T1000 (cell line): ENCODE results near the gene PPFIA1.
"Not testable (repeated sequence)": the region's sequence is repeated elsewhere in the genome, so short reads cannot be mapped to it uniquely, and the experiment has no call there.

ENCODE experiments used
- DNase-seq: peaks from one replicate; lab custom pipeline; 2025; ENCODE audit warnings: mixed read lengths; lab: John Stamatoyannopoulos, UW

Gene PPFIA1

DNA sequence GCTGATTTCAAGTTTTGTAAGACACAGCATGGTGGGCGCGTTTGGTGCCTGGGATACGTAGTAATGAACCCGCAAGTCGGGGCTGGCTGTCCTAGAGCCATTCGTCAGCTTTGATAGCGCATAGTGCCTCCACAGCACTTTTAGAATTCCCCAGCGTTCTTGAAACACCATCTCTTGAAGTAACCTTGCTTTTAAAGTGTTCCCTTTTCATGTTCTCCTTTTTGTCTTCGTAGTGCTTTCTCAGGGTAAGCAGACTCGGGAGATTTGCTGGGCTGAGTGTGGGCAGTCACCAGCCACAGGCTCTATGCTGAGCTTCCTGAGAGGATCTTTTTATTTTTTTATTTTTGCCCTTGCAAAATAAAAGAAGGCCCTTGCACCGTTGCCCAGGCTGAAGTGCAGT lies 88.3 kb downstream of the PPFIA1 start:
- DNase-seq: no peak

DNA sequence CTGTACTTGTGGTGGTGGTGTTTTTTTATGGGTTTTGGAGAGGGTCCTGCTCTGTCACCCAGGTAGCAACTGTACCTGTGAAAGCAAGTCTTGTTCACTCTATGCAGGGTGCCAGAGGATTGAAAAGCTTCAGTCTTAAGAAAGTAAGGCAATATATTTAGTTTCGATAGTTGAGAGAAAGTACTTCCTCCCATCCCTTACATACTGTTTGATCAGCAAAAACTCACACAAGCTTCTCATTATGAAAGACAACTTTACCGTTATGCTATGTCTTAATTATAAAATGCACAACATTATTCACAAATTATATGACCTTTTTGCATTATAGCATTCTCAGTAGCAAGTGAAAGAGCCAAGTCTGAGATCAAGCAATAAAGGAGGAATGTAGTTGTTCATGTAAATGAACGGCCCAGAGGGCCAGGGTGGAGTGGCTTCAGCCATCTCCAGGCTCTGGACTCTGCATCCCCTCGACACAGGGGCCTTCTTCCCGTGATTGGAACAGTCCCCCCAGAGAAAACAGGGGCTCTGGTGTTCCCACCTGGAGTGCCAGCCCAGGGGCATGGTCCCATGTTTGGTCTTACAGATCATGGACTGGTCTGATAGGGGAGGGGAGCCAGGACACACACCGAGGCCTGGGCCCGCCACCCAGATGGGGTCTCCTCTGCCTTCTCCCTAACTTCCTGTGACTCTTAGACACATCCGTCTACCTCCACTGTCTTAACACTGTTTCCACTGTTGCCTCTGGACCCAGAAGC lies 89.1 kb downstream of the PPFIA1 start:
- no peak for DNase-seq

- DNase-seq: no peak
Observed at GRCh38 chr11:70360211-70360610, 89.7 kb downstream of the PPFIA1 start.

DNA sequence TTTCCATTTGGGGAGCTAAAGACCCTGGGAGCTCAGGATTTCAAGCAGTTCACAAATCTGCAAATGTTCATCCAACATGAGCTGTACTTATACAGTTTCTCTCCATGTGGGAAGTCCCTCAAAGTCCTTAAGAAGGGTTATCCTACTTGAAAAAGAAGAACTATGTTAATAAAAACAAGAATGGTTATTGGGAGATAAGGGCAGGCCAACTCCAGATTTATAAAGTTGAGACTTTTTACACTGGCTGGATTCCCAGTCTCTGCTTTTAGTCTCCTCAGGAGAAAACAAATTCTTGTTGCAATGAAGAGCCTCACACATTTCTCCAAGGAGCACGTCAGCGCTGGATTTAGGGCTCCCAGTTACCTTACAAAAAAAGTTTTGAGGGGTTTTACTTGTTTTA lies 93.7 kb downstream of the PPFIA1 start:
- no peak for DNase-seq

DNA sequence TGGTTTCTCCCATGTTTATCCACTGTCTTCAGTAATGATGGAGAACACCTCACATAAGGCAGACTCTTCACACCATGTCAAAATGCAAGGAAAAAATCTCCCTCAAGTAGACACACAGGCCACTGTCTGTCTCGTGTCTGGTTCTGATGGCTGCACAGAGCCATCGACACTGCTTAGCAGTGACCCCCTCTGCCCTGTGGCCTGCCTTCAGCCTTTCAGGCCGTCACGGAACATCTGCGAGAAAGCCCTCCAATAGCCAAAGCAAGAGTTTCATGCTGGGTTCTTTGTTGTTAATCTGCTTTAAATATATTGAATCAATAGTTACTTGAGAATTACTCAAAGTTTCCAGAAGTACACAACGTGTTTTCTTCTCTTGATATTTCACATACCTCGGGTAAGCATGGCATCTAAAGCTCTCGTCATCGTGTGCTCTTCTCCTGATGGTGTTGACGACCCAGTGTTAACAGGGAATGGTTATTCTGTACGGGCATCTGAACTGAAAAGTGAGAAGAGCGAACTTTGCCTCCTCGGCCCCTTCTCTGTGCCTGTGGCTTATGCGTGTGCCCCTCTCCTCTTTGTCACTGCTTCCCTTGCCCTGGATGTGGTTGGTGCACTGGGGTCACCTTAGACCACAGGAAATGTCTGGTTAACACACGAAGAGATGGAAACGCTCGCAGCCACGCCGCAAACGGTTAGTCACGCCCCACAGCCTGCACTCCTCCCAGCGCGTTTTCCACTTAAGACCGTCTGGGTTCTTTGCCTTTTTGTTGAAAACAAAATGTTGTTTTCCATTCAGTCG lies 94.5 kb downstream of the PPFIA1 start:
- no peak for DNase-seq

DNA sequence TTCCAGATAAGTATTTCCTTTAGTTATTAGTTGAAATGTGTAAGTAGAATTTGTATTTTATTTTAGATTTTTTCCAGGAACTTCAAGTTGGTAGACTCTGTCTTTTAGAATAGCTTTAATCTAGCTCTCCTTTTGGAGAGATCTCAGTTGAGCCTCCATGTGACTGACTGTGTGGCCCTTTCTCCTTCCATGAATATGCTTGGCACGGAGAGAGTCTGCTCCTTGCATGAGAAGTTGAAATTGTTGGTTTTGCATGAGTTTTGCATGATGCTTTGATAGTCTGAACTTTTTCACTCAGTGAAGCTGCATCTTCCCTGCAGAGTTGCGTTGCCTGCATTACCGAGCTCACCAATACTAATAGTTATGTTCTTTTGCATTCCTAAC lies 95.0 kb downstream of the PPFIA1 start:
- no peak for DNase-seq

GRCh38 chr11:70367071-70367470 lies 96.6 kb downstream of the PPFIA1 start:
- DNase-seq: no peak

DNA sequence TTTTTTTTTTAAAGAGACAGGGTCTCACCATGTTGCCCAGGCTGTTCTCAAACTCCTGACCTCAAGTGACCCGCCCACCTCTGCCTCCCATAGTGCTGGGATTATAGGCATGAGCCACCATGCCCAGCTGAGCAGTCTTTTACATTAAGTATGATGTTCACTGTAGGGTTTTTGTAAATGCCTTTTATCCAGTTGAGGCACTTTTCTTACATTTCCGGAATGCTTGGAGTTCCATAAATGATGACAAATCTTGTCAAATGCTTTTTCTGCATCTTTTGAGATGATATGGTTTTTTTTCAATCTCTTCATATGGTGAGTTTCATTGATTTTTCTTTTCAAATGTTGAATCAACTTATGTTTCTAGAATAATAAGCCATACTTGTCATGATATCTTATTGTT lies 98.5 kb downstream of the PPFIA1 start:
- DNase-seq: no peak

GRCh38 chr11:70371241-70371640 lies 100.8 kb downstream of the PPFIA1 start:
- DNase-seq: no peak

DNA sequence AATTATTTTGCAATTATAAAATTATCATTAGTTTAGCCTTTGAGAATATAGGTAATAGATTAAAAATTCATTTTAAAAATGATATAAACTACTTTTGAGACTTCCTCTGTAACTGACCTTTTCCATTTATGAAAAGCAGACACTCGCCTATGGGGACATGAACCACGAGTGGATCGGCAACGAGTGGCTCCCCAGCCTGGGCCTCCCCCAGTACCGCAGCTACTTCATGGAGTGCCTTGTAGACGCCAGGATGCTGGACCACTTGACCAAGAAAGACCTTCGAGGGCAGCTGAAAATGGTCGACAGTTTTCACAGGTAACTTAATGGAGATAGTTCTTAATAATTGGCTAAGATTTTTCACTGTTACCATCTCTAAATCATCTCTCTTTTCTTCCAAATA lies 101.6 kb downstream of the PPFIA1 start:
- DNase-seq: no peak

GRCh38 chr11:70376621-70377020 lies 106.1 kb downstream of the PPFIA1 start:
- no peak for DNase-seq

DNA sequence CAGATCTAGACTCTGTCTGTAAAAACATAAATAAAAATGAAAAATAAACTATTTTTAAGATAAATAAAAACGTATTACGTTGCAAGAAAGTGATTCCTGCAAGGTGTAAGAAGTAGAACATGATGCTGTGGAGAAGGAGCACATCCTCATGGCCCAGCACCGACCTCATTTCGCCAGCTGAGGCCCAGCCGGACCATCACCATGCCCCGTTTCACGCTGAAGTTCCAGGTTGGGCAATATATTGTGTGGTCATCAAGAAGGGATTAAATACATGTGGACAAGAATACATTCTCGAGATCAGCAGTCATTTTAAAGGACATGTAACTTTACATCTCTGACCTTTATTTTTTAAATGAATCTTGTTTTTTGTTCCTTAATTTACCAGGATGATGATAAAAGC lies 107.2 kb downstream of the PPFIA1 start:
- DNase-seq: no peak

- no peak for DNase-seq
Observed at GRCh38 chr11:70378506-70379134, 108.1 kb downstream of the PPFIA1 start.

DNA sequence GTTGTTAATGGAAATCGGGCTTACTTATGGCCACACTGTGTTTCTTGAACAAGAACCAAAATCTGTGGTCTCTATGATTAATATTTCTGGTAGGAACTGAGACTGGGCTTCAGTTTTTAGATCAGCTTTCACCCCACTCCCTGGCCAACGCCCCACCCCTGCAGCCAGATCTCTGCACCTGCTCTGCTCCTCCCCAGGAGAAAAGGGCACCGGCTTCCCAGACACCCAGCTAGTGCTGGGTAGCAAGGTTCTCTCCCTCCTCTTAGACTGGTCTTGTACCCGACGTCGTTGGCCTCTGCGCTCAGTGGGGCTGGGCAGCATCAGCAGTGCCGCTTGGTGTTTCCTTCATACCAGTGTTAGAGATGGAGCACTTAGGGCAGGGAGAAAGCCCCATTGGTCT lies 110.9 kb downstream of the PPFIA1 start:
- DNase-seq: no peak

GRCh38 chr11:70381872-70382861 lies 111.7 kb downstream of the PPFIA1 start:
- no peak for DNase-seq

DNA sequence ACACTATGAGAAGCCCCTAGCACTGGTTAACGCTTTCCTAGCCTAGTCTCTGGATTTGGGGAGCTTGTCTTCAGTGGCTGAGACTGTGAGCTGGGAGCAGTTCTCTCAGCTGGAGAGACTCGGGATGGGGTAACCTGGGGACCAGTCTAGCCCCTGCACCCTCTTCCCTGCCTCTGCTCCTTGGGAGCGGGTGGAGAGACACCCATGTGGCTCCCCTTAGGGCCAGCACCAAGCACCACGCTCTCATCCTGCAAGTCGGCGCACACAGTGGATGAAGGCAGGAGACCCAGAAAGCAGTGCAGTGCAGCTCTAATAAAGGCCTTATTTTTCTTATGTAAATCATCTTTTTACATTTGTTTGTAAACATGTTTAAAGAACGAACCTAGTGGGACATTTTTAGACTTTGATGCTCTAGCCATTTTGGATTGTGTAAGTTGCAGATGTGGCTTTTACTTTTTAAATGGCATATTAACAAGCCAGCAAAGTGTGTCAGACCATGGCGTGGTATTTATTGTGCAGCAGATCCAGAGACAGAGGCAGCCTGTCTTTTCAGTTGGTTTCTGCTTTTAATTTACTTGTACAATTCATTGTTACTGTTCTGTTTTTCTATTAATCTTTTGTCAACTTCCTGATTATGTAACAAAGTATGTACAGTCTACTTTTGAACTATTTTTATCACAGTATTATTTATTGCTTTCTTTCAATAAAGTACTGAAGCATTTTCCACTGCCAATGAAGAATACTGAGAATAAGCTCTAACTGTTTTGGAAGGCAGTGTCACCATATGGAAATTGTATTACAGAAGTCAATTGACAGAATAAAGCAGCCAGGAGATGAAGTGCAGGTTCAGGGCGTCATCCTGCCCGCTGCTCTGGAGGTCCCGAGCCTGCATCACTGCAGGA lies 113.4 kb downstream of the PPFIA1 start:
- DNase-seq: no peak

- DNase-seq: no peak
Observed at GRCh38 chr11:70384566-70385152, 114.2 kb downstream of the PPFIA1 start.

DNA sequence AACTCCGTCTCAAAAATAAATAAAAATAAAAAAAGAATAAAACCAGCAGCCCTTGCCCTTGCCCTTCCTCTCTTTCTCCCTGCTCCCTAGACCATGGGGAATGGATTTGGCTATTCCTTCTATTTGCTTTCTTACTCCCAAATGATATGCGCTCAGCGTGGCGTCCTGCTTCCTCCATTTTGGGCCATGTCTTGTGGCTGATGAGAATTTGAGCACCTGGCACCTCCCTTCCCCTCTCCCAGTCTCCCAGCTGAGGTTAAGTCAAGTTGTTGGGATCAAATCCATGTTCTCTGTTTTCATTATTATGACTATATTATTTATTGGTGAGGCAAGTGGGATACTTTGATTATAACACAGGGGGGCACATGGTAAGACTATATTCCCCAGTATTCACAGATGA lies 117.1 kb downstream of the PPFIA1 start:
- no peak for DNase-seq

GRCh38 chr11:70389201-70389600 lies 118.7 kb downstream of the PPFIA1 start:
- no peak for DNase-seq

DNA sequence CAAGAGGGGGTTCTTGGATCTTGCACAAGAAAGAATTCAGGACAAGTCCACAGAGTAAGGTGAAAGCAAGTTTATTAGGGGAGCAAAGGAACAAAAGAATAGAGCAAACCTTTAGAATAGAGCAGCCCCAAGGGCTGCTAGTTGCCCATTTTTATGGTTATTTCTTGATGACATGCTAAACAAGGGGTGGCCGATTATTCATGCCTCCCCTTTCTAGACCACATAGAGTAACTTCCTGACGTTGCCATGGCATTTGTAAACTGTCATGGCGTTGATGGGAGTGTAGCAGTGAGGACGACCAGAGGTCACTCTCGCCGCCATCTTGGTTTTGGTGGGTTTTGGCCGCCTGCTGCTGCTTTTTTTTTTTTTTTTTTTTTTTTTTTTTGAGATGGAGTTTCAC lies 120.4 kb downstream of the PPFIA1 start:
- DNase-seq: not testable (repeated sequence)
